Measurements from ENCODE around the gene ADIPOR2.

ADIPOR2 gene

GRCh38 chr12:1726753-1727152, 35.9 kb downstream of the ADIPOR2 start:
- no peak for TF ChIP-seq FOXP2 (optimal IDR thresholded peaks at IDR 0.05; ENCODE audit: borderline replicate concordance, extremely low read depth, extremely low read length, insufficient read depth)
- no peak for TF ChIP-seq TAF1 (IDR thresholded peaks at IDR 0.05; ENCODE audit: borderline replicate concordance, insufficient read depth, low read length)
- TF ChIP-seq, protein P1, sequence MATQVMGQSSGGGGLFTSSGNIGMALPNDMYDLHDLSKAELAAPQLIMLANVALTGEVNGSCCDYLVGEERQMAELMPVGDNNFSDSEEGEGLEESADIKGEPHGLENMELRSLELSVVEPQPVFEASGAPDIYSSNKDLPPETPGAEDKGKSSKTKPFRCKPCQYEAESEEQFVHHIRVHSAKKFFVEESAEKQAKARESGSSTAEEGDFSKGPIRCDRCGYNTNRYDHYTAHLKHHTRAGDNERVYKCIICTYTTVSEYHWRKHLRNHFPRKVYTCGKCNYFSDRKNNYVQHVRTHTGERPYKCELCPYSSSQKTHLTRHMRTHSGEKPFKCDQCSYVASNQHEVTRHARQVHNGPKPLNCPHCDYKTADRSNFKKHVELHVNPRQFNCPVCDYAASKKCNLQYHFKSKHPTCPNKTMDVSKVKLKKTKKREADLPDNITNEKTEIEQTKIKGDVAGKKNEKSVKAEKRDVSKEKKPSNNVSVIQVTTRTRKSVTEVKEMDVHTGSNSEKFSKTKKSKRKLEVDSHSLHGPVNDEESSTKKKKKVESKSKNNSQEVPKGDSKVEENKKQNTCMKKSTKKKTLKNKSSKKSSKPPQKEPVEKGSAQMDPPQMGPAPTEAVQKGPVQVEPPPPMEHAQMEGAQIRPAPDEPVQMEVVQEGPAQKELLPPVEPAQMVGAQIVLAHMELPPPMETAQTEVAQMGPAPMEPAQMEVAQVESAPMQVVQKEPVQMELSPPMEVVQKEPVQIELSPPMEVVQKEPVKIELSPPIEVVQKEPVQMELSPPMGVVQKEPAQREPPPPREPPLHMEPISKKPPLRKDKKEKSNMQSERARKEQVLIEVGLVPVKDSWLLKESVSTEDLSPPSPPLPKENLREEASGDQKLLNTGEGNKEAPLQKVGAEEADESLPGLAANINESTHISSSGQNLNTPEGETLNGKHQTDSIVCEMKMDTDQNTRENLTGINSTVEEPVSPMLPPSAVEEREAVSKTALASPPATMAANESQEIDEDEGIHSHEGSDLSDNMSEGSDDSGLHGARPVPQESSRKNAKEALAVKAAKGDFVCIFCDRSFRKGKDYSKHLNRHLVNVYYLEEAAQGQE (IDR thresholded peaks at IDR 0.05; ENCODE audit: insufficient read depth in 1 of 2, low read depth in 2 of 2, low read length in 2 of 2), result no peak
- no peak for TF ChIP-seq POLR2AphosphoS5 (IDR thresholded peaks at IDR 0.05; ENCODE audit: low read depth, low read length)
- no peak for TF ChIP-seq SIN3A (IDR thresholded peaks at IDR 0.05; ENCODE audit: borderline replicate concordance, insufficient read depth, low read length)

GRCh38 chr12:1728824-1729223, 38.0 kb downstream of the ADIPOR2 start:
- TF ChIP-seq SIN3A (IDR thresholded peaks at IDR 0.05; ENCODE audit: borderline replicate concordance, insufficient read depth, low read length) (no peak), POLR2AphosphoS5 (IDR thresholded peaks at IDR 0.05; ENCODE audit: low read depth, low read length) (no peak), FOXP2 (optimal IDR thresholded peaks at IDR 0.05; ENCODE audit: borderline replicate concordance, extremely low read depth, extremely low read length, insufficient read depth) (no peak), TAF1 (IDR thresholded peaks at IDR 0.05; ENCODE audit: borderline replicate concordance, insufficient read depth, low read length) (no peak)
- TF ChIP-seq, protein P1 (IDR thresholded peaks at IDR 0.05; ENCODE audit: insufficient read depth in 1 of 2, low read depth in 2 of 2, low read length in 2 of 2), result no peak

GRCh38 chr12:1731019-1731687, 40.3 kb downstream of the ADIPOR2 start:
- TF ChIP-seq SIN3A (IDR thresholded peaks at IDR 0.05; ENCODE audit: borderline replicate concordance, insufficient read depth, low read length), result no peak
- no peak for TF ChIP-seq FOXP2 (optimal IDR thresholded peaks at IDR 0.05; ENCODE audit: borderline replicate concordance, extremely low read depth, extremely low read length, insufficient read depth)
- TF ChIP-seq, protein P1 (IDR thresholded peaks at IDR 0.05; ENCODE audit: insufficient read depth in 1 of 2, low read depth in 2 of 2, low read length in 2 of 2), result no peak
- TF ChIP-seq TAF1 (IDR thresholded peaks at IDR 0.05; ENCODE audit: borderline replicate concordance, insufficient read depth, low read length), result no peak
- no peak for TF ChIP-seq POLR2AphosphoS5 (IDR thresholded peaks at IDR 0.05; ENCODE audit: low read depth, low read length)

DNA sequence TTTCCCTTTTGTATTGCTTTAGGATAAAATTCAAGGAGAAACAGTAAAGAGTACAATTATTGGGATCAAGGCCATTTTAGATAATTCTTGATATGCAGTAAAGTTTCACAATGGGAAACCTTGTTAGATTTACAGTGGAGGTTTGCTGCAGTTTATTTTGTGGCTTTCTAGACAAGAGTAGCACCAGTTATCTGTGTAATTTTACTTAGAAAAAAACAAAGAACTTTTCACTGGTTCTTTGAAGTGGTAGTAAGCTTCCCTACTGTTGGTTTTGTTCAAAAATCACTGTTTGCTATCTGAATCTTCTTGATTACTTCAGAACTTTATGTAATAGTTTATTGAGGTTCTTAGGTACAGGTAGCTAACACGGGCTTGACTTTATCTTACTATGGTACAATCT, 42.0 kb downstream of the ADIPOR2 start:
- TF ChIP-seq FOXP2 (optimal IDR thresholded peaks at IDR 0.05; ENCODE audit: borderline replicate concordance, extremely low read depth, extremely low read length, insufficient read depth) (no peak), SIN3A (IDR thresholded peaks at IDR 0.05; ENCODE audit: borderline replicate concordance, insufficient read depth, low read length) (no peak), POLR2AphosphoS5 (IDR thresholded peaks at IDR 0.05; ENCODE audit: low read depth, low read length) (no peak), TAF1 (IDR thresholded peaks at IDR 0.05; ENCODE audit: borderline replicate concordance, insufficient read depth, low read length) (no peak)
- TF ChIP-seq, protein P1 (IDR thresholded peaks at IDR 0.05; ENCODE audit: insufficient read depth in 1 of 2, low read depth in 2 of 2, low read length in 2 of 2), result no peak

Data from PFSK-1 (cell line).